Uterus (tissue), 4 donors: Measurements from ENCODE around the gene SDCCAG8. TPM values are rescaled to one million over a fixed set of nuclear protein-coding genes. Genes with fewer than 3 reads are reported as not detected.

Experiments used
- DNase-seq, 2 donors: peaks; one replicate each; pipeline ENCODE4 v3.0.0-alpha.2; 2019 to 2020
- H3K27ac ChIP-seq, 2 donors: fragments of 200-600 bp; sonication (generic); 1 replicate in 1 of 2; 2 replicates in 1 of 2; pipeline ENCODE4 v1.5.1; 2016 to 2018
- H3K27me3 ChIP-seq, 2 donors: fragments of 200-600 bp; sonication (generic); one replicate each; pipeline ENCODE4 v1.5.1; 2018 to 2019; ENCODE audit warnings: control low read depth in 1 of 2
- H3K36me3 ChIP-seq, 2 donors: fragments of 200-600 bp; sonication (generic); one replicate each; pipeline ENCODE4 v1.5.1; 2019; ENCODE audit warnings: control low read depth in 1 of 2
- H3K4me1 ChIP-seq, 2 donors: fragments of 200-600 bp; sonication (generic); one replicate each; pipeline ENCODE4 v1.5.1; 2018 to 2019; ENCODE audit warnings: control low read depth in 1 of 2
- H3K4me3 ChIP-seq, 2 donors: fragments of 200-600 bp; sonication (generic); 1 replicate in 1 of 2; 2 replicates in 1 of 2; pipeline ENCODE4 v1.5.1; 2018 to 2019; ENCODE audit warnings: mild to moderate bottlenecking in 1 of 2
- H3K9me3 ChIP-seq, 2 donors: fragments of 200-600 bp; sonication (generic); one replicate each; pipeline ENCODE4 v1.5.1; 2019; ENCODE audit warnings: control low read depth in 1 of 2
- CTCF ChIP-seq, 4 experiments: fragments of 200-600 bp in 2 of 4; fragments of 450-650 bp in 2 of 4; sonication (generic) in 2 of 4; IDR thresholded peaks; one replicate each; pipeline ENCODE4 v1.5.1; 2016 to 2019; ENCODE audit warnings: antibody characterized with exemption in 4 of 4, mild to moderate bottlenecking in 2 of 4, moderate library complexity in 1 of 4
- POLR2A ChIP-seq, 2 donors: fragments of 450-650 bp; IDR thresholded peaks; one replicate each; pipeline ENCODE4 v1.6.1; 2016; ENCODE audit warnings: antibody characterized with exemption in 2 of 2, mild to moderate bottlenecking in 1 of 2, moderate library complexity in 1 of 2
- intact Hi-C: fragments of 100-400 bp; cut with DNase I; formaldehyde crosslinking; loops from one replicate; pipeline ENCODE4 v1.15.1; 2023; ENCODE audit warnings: low total_unique reads
- total RNA-seq, 4 donors: library from RNA; depleted of rRNA in 3 of 4; stranded (reverse); fragments of >200 nt in 3 of 4; gene quantifications; one replicate each; pipeline versions ENCODE4 v1.1.0 to v1.2.4, GENCODE V29; 2014 to 2023
- donor health status: DM: yes; HTN: yes; CAD: no.

SDCCAG8 gene
- total RNA-seq, 4 donors from 2014 or later, result 19.2 to 54.8 (median 49.7) TPM

- no peaks in the 10 kb centered on the region for H3K36me3 ChIP-seq
- H3K27me3 ChIP-seq, result no peaks in the 10 kb centered on the region
- no peak for DNase-seq
- intact Hi-C loops, result no loop called here
- no peak overlapping the region for H3K27ac ChIP-seq
- no peaks in the 10 kb centered on the region for H3K4me1 ChIP-seq
- TF ChIP-seq POLR2A (IDR thresholded peaks at IDR 0.05), result no peak
- TF ChIP-seq CTCF (IDR thresholded peaks at IDR 0.05), result no peak
- H3K4me3 ChIP-seq, result no peak overlapping the region
- H3K9me3 ChIP-seq, result peaks cover 0 to 3% of the 10 kb centered on the region in 2 donors
Measured at GRCh38 chr1:243299069-243299468, 43.2 kb downstream of the SDCCAG8 start.

DNA sequence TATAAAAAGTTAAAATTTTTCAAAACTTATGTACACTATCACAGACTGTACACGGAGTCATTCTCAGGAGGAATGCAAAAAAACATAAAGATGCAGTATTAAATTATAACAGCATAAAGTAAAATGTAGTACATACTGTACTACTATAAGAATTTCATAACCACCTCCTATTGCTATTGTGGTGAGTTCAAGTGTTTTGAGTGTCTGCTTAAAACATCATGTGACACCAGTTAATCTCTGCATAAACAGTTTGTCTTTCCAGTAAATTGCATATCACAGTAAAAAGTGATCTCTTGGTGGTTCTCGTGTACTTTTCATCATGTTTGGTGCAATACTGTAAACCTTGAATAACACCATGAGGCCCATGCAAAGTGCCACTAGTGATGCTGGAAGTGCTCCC lies 45.2 kb downstream of the SDCCAG8 start:
- no peak for TF ChIP-seq POLR2A (IDR thresholded peaks at IDR 0.05)
- TF ChIP-seq CTCF (IDR thresholded peaks at IDR 0.05), result no peak
- Histone ChIP-seq H3K9me3 (no peaks in the 10 kb centered on the region), H3K27ac (no peak overlapping the region), H3K27me3 (no peaks in the 10 kb centered on the region), H3K36me3 (no peaks in the 10 kb centered on the region), H3K4me3 (no peak overlapping the region), H3K4me1 (no peaks in the 10 kb centered on the region)
- intact Hi-C loops, result no loop called here
- no peak for DNase-seq

DNA sequence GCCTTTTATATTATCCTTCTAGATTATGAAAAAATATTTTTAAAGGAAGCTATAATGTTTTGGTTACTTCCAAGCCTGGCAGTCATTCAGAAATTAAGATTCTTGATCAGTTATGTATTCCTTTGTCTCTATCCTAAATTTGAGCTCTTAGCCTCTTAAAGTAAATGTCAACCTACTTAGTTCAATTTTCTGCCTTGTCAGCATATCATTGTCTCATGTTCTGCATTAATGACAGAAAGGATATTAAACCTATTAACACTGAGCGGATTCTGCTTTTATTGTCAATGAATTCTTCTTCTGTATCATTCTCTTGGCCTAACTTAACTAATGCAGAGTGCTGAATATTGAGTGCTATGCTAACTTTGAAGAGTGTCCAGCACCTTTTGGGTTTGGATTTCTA lies 56.0 kb downstream of the SDCCAG8 start:
- intact Hi-C loops, result no loop called here
- no peaks in the 10 kb centered on the region for H3K36me3 ChIP-seq
- no peaks in the 10 kb centered on the region for H3K4me1 ChIP-seq
- no peak overlapping the region for H3K4me3 ChIP-seq
- no peaks in the 10 kb centered on the region for H3K9me3 ChIP-seq
- TF ChIP-seq CTCF (IDR thresholded peaks at IDR 0.05), result no peak
- TF ChIP-seq POLR2A (IDR thresholded peaks at IDR 0.05), result no peak
- DNase-seq, result no peak
- H3K27ac ChIP-seq, result no peak overlapping the region
- H3K27me3 ChIP-seq, result no peaks in the 10 kb centered on the region

DNA sequence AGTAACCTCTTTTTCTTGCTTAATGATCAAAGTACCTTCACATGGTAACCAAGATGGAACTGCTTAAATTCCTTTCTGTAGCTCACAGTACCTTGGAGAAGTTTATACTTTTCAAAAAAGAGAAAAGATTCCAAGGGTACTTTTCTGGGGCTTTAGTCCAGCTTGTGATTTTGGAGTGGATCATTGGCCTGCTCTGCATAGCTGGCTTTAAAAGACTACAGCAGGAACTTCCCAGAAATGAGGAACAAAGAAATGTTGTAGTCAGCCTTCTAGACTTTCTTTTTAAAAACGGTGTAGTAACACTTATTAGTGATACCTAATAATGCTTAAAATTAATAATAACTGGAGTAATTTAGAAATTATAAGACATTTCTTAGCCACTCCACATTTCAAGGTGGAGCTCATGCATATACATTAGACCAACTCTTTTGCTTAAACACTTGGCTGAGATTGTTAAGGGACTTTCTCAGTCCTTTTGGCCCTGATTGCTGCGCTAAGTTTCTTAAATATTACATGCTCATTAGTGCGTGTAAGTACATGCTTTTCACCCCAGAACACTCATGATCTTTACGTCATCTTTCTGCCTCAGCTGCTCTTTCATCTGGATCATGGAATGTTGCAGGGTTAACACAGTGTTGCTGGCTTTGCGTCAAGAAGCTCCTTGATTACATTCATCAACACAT lies 57.3 kb downstream of the SDCCAG8 start:
- Histone ChIP-seq H3K27me3 (no peaks in the 10 kb centered on the region), H3K4me3 (no peak overlapping the region), H3K9me3 (no peaks in the 10 kb centered on the region), H3K4me1 (no peaks in the 10 kb centered on the region), H3K36me3 (no peaks in the 10 kb centered on the region), H3K27ac (no peak overlapping the region)
- TF ChIP-seq CTCF (IDR thresholded peaks at IDR 0.05) (no peak), POLR2A (IDR thresholded peaks at IDR 0.05) (no peak)
- intact Hi-C loops, result no loop called here
- DNase-seq, result no peak

GRCh38 chr1:243313635-243314536 lies 58.0 kb downstream of the SDCCAG8 start:
- Histone ChIP-seq H3K9me3 (no peaks in the 10 kb centered on the region), H3K4me1 (no peaks in the 10 kb centered on the region), H3K27me3 (no peaks in the 10 kb centered on the region), H3K36me3 (no peaks in the 10 kb centered on the region), H3K27ac (no peak overlapping the region), H3K4me3 (no peak overlapping the region)
- intact Hi-C loops, result no loop called here
- no peak for DNase-seq
- TF ChIP-seq POLR2A (IDR thresholded peaks at IDR 0.05) (no peak), CTCF (IDR thresholded peaks at IDR 0.05) (no peak)
